Suprapubic skin (tissue), 4 donors: Measurements from ENCODE around the gene DGCR8. TPM values are rescaled to one million over a fixed set of nuclear protein-coding genes. Genes with fewer than 3 reads are reported as not detected.

Source experiments
- DNase-seq, 2 donors: peaks; one replicate each; pipeline ENCODE4 v3.0.0-alpha.2; 2019; ENCODE audit warnings: low spot score in 2 of 2
- H3K27ac ChIP-seq: fragments of 200-600 bp; sonication (generic); one replicate; pipeline ENCODE4 v1.5.1; 2019
- H3K27me3 ChIP-seq: fragments of 200-600 bp; sonication (generic); one replicate; pipeline ENCODE4 v1.5.1; 2019
- H3K36me3 ChIP-seq: fragments of 200-600 bp; sonication (generic); one replicate; pipeline ENCODE4 v1.5.1; 2019
- H3K4me1 ChIP-seq: fragments of 200-600 bp; sonication (generic); one replicate; pipeline ENCODE4 v1.5.1; 2019
- H3K4me3 ChIP-seq: fragments of 200-600 bp; sonication (generic); one replicate; pipeline ENCODE4 v1.5.1; 2019; ENCODE audit warnings: mild to moderate bottlenecking
- H3K9me3 ChIP-seq: fragments of 200-600 bp; sonication (generic); one replicate; pipeline ENCODE4 v1.5.1; 2019
- CTCF ChIP-seq, 2 donors: fragments of 200-600 bp in 1 of 2; fragments of 450-650 bp in 1 of 2; sonication (generic) in 1 of 2; IDR thresholded peaks; one replicate each; pipeline ENCODE4 v1.5.1; 2016 to 2019; ENCODE audit warnings: antibody characterized with exemption in 2 of 2, mild to moderate bottlenecking in 1 of 2, moderate library complexity in 1 of 2
- EP300 ChIP-seq: sonication (generic); formaldehyde crosslinking; IDR thresholded peaks from one replicate; pipeline ENCODE4 v1.6.1; 2017; ENCODE audit warnings: antibody characterized with exemption
- POLR2A ChIP-seq, 2 donors: fragments of 450-650 bp; IDR thresholded peaks; one replicate each; pipeline ENCODE4 v1.6.1; 2017; ENCODE audit warnings: antibody characterized with exemption in 2 of 2, mild to moderate bottlenecking in 2 of 2, moderate library complexity in 2 of 2
- POLR2AphosphoS5 ChIP-seq, 3 donors: sonication (generic); formaldehyde crosslinking; IDR thresholded peaks; one replicate each; pipeline ENCODE4 v1.6.1; 2017; ENCODE audit warnings: antibody characterized with exemption in 3 of 3
- WGBS: methylation state at CpG from one replicate; pipeline ENCODE4 v1.1.5; 2018; 5-methylcytosine and 5-hydroxymethylcytosine counted together
- total RNA-seq, 4 donors: library from RNA; depleted of rRNA; stranded (reverse); fragments of >200 nt; gene quantifications; one replicate each; pipeline ENCODE4 v1.1.0, GENCODE V29; 2016

Gene DGCR8
- total RNA-seq, 4 donors from 2014 or later = 22.4 to 69.1 (median 38.0) TPM

DNA sequence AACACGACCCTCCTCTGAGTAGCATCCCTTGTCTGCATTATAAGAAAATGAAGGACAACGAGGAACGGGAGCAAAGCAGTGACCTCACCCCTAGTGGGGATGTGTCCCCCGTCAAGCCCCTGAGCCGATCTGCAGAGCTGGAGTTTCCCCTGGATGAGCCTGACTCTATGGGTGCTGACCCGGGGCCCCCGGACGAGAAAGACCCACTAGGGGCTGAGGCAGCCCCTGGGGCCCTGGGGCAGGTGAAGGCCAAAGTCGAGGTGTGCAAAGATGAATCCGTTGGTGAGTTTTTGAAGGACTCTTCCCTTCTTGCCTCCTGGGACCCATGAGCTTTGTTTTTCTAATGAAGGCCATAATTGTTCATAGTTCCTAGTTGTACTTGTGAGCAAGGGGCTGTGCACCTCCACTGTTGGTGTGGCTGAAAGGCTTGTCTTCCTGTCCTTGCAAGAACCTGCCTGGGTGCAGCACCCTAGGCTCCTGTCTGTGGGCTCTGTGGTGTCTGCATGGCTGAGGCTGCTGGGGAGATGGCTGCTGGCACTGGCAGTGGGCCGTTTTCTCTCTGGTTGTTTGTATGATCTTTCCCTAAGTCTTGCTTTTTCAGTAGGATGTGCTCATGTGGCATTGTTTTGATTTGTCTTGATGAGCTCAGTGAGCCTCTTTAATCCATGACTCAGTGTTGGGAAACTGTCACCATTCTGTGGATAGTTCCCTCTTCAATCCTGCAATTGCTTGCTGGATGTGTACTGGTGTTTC is 10.1 kb downstream of the DGCR8 start:
- H3K9me3 ChIP-seq = no peaks in the 10 kb centered on the region
- WGBS = 96% methylated on average over 8 of the region's 11 CpGs

DNA sequence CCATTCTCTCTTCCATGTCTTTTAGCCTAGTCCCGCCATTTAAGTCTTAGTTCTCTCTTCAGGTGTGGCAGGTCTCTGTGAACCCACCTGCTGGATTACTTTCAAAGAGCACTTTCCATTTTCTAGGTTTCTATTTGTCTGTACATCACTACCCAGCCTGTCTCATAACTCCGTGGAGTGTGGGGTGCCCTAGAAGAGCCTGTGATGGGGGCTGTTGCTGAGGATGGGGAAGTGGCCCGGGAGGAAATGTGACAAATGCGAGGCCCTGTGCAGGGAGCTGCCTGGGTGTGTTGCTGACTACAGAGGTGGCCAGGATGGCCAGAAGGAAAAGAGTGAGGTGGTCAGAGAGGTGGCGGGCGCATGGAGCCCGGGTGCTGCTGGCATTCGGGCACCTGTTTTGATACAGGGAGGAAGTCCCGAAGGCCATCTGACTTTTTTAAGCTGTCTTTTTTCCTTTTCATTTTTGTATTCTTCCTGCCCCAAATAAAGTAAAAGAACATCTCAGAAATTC is 10.7 kb downstream of the DGCR8 start:
- Histone ChIP-seq H3K27ac (no peak overlapping the region), H3K4me3 (no peak overlapping the region), H3K27me3 (no peaks in the 10 kb centered on the region), H3K9me3 (no peaks in the 10 kb centered on the region), H3K4me1 (no peaks in the 10 kb centered on the region), H3K36me3 (peaks cover 100% of the 10 kb centered on the region)
- WGBS = 91% methylated on average over 9 of the region's 9 CpGs
- TF ChIP-seq CTCF (IDR thresholded peaks at IDR 0.05) (no peak), POLR2AphosphoS5 (IDR thresholded peaks at IDR 0.05) (no peak)
- DNase-seq = no peak

More for the DNA sequence above, 10.1 kb downstream of the DGCR8 start:
- Histone ChIP-seq H3K27ac (no peak overlapping the region), H3K4me3 (no peak overlapping the region), H3K4me1 (no peaks in the 10 kb centered on the region), H3K36me3 (peaks cover 97% of the 10 kb centered on the region), H3K27me3 (no peaks in the 10 kb centered on the region)
- no peak for DNase-seq
- no peak for TF ChIP-seq EP300

- Histone ChIP-seq H3K4me1 (no peaks in the 10 kb centered on the region), H3K36me3 (peaks cover 100% of the 10 kb centered on the region)
- WGBS = 92% methylated on average over 16 of the region's 16 CpGs
Observed at GRCh38 chr22:20091690-20092476, 11.8 kb downstream of the DGCR8 start.

DNA sequence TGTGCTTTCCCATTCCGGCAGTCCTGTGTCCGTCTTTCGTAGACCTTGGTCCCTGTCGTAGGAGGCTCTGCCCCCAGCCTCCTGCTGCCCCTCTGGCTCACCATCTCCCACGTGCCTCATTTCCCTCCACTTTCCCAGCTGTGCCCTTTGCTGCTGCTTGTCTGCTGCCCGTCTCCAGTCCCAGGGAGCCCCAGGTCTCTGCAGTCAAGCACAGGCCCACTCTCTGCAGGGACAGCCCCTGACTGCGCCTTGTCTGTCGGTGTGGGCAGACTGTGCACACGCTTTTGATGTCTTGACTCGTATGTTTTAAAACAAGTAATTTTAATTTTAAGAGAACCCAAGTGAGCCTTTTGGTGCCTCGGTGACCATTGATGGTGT is 12.4 kb downstream of the DGCR8 start:
- Histone ChIP-seq H3K4me3 (no peak overlapping the region), H3K4me1 (no peaks in the 10 kb centered on the region), H3K9me3 (peaks cover 4% of the 10 kb centered on the region), H3K27ac (no peak overlapping the region), H3K27me3 (no peaks in the 10 kb centered on the region), H3K36me3 (peaks cover 100% of the 10 kb centered on the region)
- TF ChIP-seq POLR2AphosphoS5 (IDR thresholded peaks at IDR 0.05) (no peak), CTCF (IDR thresholded peaks at IDR 0.05) (no peak), EP300 (no peak), POLR2A (IDR thresholded peaks at IDR 0.05) (no peak)
- DNase-seq = no peak
- WGBS = 94% methylated on average over 11 of the region's 11 CpGs

More at GRCh38 chr22:20091690-20092476, 11.8 kb downstream of the DGCR8 start:
- Histone ChIP-seq H3K9me3 (peaks cover 3% of the 10 kb centered on the region), H3K27me3 (no peaks in the 10 kb centered on the region), H3K4me3 (no peak overlapping the region), H3K27ac (no peak overlapping the region)
- no peak for DNase-seq
- TF ChIP-seq CTCF (IDR thresholded peaks at IDR 0.05) = no peak
- TF ChIP-seq POLR2A (IDR thresholded peaks at IDR 0.05) = no peak
- no peak for TF ChIP-seq POLR2AphosphoS5 (IDR thresholded peaks at IDR 0.05)
- no peak for TF ChIP-seq EP300

DNA sequence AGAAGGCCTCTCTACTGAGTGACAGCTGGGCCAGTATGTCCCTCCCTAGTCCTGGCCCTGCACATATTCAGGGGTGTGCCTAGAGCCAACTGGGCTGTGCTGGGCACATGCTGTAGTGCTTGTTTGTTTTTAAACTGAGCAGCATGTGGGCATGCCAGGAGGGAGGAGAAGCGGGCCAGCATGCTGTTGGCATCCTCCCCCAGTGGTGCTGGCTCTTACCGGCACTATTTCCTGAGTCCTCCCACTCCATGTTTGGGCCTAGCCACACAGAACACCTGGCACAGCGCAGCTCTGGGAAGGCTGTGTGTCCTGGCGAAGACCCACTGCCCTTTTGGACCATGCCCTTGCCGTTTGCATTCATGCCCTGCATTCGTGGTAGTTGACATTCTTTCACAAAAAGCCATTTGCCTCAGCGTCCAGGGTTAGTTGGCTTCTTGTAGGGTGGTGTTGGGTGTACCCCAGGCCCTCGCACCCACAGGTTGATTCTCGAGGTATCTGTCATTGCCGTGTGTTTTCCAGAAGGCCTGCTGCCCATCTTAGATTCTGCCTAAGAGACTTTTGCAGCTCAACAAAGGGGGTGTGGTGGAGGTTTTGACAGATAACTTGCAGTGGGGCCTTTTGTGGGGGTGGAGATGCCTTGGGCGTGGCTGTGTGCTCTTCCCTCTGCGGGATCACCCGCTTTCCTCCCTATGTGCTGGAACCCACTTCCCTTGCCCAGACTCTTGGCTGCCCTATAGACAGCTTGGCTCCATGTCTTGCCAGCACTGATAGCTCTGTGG is 13.6 kb downstream of the DGCR8 start:
- peaks cover 98% of the 10 kb centered on the region for H3K36me3 ChIP-seq
- no peaks in the 10 kb centered on the region for H3K27me3 ChIP-seq
- H3K9me3 ChIP-seq = peaks cover 4% of the 10 kb centered on the region
- TF ChIP-seq CTCF (IDR thresholded peaks at IDR 0.05) (no peak), EP300 (no peak)
- H3K4me3 ChIP-seq = no peak overlapping the region
- H3K27ac ChIP-seq = no peak overlapping the region
- WGBS = 81% methylated on average over 13 of the region's 13 CpGs
- no peak for DNase-seq
- H3K4me1 ChIP-seq = no peaks in the 10 kb centered on the region
